ENCODE results near the gene OR7A5. TPM values are rescaled to one million over a fixed set of nuclear protein-coding genes. Genes with fewer than 3 reads are reported as not detected.

Gene OR7A5
- total RNA-seq, 1 donor from 2014 or later: not detected

- Mint-ChIP-seq H3K27me3 (peaks cover 11% of the 10 kb centered on the region), H3K4me1 (no peaks in the 10 kb centered on the region), H3K36me3 (ENCODE audit: low read depth) (no peaks in the 10 kb centered on the region), H3K9me3 (no peaks in the 10 kb centered on the region), H3K27ac (no peak overlapping the region), H3K4me3 (no peak overlapping the region)
- ChIA-PET POLR2A (no interaction called here), CTCF (no interaction called here)
- no peak for DNase-seq
- no peak for ATAC-seq (ENCODE audit: low read depth)
- no peak for TF ChIP-seq CTCF (IDR thresholded peaks at IDR 0.05)
- intact Hi-C loops (cut with micrococcal nuclease): no loop called here
Measured at GRCh38 chr19:14843169-14843568, 8.2 kb upstream of the OR7A5 start.

GRCh38 chr19:14840206-14840605 lies 5.2 kb upstream of the OR7A5 start:
- DNase-seq (no peak), ATAC-seq (ENCODE audit: low read depth) (no peak)
- Mint-ChIP-seq H3K4me1 (no peaks in the 10 kb centered on the region), H3K27ac (no peak overlapping the region), H3K36me3 (ENCODE audit: low read depth) (no peaks in the 10 kb centered on the region), H3K9me3 (no peaks in the 10 kb centered on the region), H3K27me3 (peaks cover 7% of the 10 kb centered on the region), H3K4me3 (no peak overlapping the region)
- TF ChIP-seq CTCF (IDR thresholded peaks at IDR 0.05): no peak
- ChIA-PET CTCF (no interaction called here), POLR2A (no interaction called here)
- intact Hi-C loops (cut with micrococcal nuclease): no loop called here

- Mint-ChIP-seq H3K4me3 (no peak overlapping the region), H3K9me3 (no peaks in the 10 kb centered on the region), H3K27ac (no peak overlapping the region), H3K4me1 (no peaks in the 10 kb centered on the region), H3K27me3 (peaks cover 2% of the 10 kb centered on the region), H3K36me3 (ENCODE audit: low read depth) (no peaks in the 10 kb centered on the region)
- ChIA-PET CTCF (no interaction called here), POLR2A (no interaction called here)
- DNase-seq (no peak), ATAC-seq (ENCODE audit: low read depth) (no peak)
- intact Hi-C loops (cut with micrococcal nuclease): no loop called here
- TF ChIP-seq CTCF (IDR thresholded peaks at IDR 0.05): no peak
Measured at GRCh38 chr19:14837391-14837790, 2.4 kb upstream of the OR7A5 start.

- Mint-ChIP-seq H3K4me3 (no peak overlapping the region), H3K36me3 (ENCODE audit: low read depth) (no peaks in the 10 kb centered on the region), H3K9me3 (no peaks in the 10 kb centered on the region), H3K4me1 (peaks cover 6% of the 10 kb centered on the region), H3K27me3 (peaks cover 8% of the 10 kb centered on the region), H3K27ac (peak overlapping the region; percentile 70)
- peak; percentile 60 for ATAC-seq (ENCODE audit: low read depth)
- CTCF ChIA-PET: no interaction called here
- DNase-seq: no peak
- TF ChIP-seq CTCF (IDR thresholded peaks at IDR 0.05): no peak
- POLR2A ChIA-PET: no interaction called here
- intact Hi-C loops (cut with micrococcal nuclease): no loop called here
Measured at GRCh38 chr19:14830702-14831101, 4.3 kb downstream of the OR7A5 start.

GRCh38 chr19:14826006-14826405 lies 9.0 kb downstream of the OR7A5 start:
- H3K27me3 Mint-ChIP-seq: peaks cover 24% of the 10 kb centered on the region
- H3K27ac Mint-ChIP-seq: no peak overlapping the region
- H3K36me3 Mint-ChIP-seq (ENCODE audit: low read depth): no peaks in the 10 kb centered on the region

More at GRCh38 chr19:14826006-14826405, 9.0 kb downstream of the OR7A5 start:
- Mint-ChIP-seq H3K4me3 (no peak overlapping the region), H3K9me3 (no peaks in the 10 kb centered on the region), H3K4me1 (peaks cover 8% of the 10 kb centered on the region)
- DNase-seq: no peak
- intact Hi-C loops (cut with micrococcal nuclease): no loop called here
- TF ChIP-seq CTCF (IDR thresholded peaks at IDR 0.05): no peak
- no peak for ATAC-seq (ENCODE audit: low read depth)
- CTCF ChIA-PET: no interaction called here
- POLR2A ChIA-PET: no interaction called here
